ENCODE results near the gene NDOR1. TPM values are rescaled to one million over a fixed set of nuclear protein-coding genes. Genes with fewer than 3 reads are reported as not detected.

NDOR1 gene
- total RNA-seq, 1 donor from 2014 or later = 26.9 TPM

- peak overlapping the region; percentile 93 for H3K4me3 ChIP-seq (ENCODE audit: low read depth, low read length)
- peak; percentile 16 for TF ChIP-seq CTCF (conservative IDR thresholded peaks at IDR 0.05; ENCODE audit: low read depth, low read length)
- DNase-seq (ENCODE audit: low read depth) = no peak
Observed at GRCh38 chr9:137243626-137244485, 38.4 kb downstream of the NDOR1 start.

GRCh38 chr9:137244486-137245449 is 39.3 kb downstream of the NDOR1 start:
- H3K4me3 ChIP-seq (ENCODE audit: low read depth, low read length) = no peak overlapping the region
- no peak for TF ChIP-seq CTCF (conservative IDR thresholded peaks at IDR 0.05; ENCODE audit: low read depth, low read length)
- DNase-seq (ENCODE audit: low read depth) = no peak

- H3K4me3 ChIP-seq (ENCODE audit: low read depth, low read length) = no peak overlapping the region
- TF ChIP-seq CTCF (conservative IDR thresholded peaks at IDR 0.05; ENCODE audit: low read depth, low read length) = no peak
- no peak for DNase-seq (ENCODE audit: low read depth)
Observed at GRCh38 chr9:137245450-137246421, 40.2 kb downstream of the NDOR1 start.

GRCh38 chr9:137247135-137247915 is 41.8 kb downstream of the NDOR1 start:
- H3K4me3 ChIP-seq (ENCODE audit: low read depth, low read length) = no peak overlapping the region
- TF ChIP-seq CTCF (conservative IDR thresholded peaks at IDR 0.05; ENCODE audit: low read depth, low read length) = no peak
- DNase-seq (ENCODE audit: low read depth) = no peak

- H3K4me3 ChIP-seq (ENCODE audit: low read depth, low read length) = no peak overlapping the region
- DNase-seq (ENCODE audit: low read depth) = no peak
- no peak for TF ChIP-seq CTCF (conservative IDR thresholded peaks at IDR 0.05; ENCODE audit: low read depth, low read length)
Observed at GRCh38 chr9:137247916-137248175, 42.3 kb downstream of the NDOR1 start.

Measured in epithelial cell of proximal tubule (primary cell).